MV-4-11 (cell line): ENCODE data around the gene STARD3.
"Not testable (repeated sequence)": the region's sequence is repeated elsewhere in the genome, so short reads cannot be mapped to it uniquely, and the experiment has no call there.

Source experiments
- DNase-seq: peaks from one replicate; lab custom pipeline; 2025; lab: John Stamatoyannopoulos, UW

STARD3 gene

DNA sequence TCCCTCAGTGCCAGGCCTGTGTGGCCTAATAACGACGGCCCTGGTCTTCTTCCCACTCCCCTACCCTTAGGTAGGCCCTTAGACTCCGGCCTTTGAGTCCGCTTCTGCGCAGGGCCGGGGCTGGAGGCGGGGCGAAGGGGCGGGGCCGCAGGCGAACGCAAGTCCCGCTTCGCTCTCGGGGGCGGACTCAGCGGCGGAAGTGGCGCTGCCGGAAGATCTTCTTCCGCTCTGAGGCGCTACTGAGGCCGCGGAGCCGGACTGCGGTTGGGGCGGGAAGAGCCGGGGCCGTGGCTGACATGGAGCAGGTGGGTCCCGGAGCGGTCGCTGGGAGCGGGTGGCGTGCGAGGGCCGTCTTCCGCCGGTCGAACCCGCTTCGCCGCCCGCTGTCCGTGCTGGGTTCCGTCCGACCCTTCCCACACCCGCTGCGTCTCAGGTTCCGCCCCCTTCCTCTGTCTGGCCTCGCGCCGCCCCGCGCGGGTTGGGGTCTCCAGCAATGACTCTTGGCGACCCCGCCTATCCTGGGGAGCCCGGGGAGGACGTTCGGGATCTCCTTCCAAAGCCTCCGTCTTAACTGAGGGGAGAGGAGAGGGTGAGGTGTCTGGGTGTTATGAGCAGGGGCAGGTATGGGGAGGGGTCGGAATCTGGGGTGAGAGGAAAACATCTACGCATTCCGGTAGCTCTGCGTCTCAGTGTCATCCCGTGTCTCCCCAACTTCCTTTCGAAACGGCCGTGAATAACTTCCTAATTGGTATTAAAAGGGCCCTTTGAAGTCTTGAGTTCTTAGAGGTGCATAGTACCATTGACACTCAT lies at the start of gene STARD3:
Gene STARD3 (plus strand): TSS at position 218 of the 810 bp plus-strand sequence. CDS start 16,388 bp downstream, outside the sequence.
- peak; percentile 81 for DNase-seq

DNA sequence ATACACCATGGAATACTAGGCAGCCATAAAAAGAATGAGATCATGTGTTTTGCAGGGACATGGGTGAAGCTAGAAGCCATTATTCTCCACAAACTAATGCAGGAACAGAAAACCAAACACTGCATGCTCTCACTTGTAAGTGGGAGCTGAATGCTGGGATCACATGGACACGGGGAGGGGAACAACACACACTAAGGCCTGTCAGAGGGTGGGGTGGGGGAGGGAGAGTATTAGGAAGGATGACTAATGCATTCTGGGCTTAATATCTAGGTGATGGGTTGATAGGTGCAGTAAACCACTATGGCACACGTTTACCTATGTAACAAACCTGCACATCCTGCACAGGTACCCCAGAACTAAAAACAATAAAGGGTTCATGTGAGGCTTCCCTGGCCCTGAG lies 46.8 kb upstream of the STARD3 start:
- DNase-seq = not testable (repeated sequence)

DNA sequence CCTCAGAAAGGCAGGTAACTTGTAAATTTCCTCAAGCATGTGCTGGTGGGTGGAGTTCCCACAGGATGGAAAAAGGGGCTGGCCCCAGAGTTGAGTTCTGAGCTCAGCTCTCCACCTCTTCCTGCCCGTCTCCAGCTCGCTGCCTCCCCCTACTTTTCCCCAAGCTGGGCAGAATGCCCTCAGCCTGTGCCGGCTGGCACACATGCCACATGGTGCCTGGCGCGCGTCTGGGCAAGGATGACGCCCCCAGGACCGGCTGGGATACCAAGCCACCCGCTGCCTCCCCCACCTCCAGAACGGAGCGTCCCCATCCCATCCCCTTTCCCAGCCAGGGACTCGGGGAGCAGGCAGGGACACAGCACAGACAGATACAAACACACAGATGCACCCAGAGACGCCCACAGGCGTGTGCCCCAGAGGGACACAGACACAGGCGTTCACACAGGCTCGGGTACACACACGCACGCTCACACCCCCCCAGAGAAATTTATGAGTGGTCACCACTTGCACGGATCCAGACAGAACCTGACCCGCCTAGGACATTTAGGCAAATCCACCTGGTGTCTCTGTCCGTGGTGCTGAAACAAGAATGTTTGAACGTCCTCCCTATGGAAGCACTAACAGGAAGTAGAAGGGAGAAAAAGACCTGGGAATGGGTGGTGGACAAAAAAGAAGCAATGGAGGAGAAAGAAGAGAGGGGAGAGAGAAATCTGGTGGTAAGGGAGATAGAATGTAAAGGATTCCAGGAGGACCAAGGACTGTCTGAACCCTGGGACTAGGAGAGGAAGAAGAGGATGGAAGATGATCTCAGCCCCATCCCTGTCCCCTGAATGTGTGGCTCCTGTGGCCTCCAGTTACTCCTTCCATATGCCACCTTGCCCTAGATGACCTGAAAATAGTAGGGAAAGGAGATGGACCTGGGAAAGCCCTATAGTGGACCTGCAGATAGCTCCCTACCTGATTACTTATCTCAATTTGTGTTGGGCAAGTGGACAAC lies 44.7 kb upstream of the STARD3 start:
- DNase-seq = no peak

DNA sequence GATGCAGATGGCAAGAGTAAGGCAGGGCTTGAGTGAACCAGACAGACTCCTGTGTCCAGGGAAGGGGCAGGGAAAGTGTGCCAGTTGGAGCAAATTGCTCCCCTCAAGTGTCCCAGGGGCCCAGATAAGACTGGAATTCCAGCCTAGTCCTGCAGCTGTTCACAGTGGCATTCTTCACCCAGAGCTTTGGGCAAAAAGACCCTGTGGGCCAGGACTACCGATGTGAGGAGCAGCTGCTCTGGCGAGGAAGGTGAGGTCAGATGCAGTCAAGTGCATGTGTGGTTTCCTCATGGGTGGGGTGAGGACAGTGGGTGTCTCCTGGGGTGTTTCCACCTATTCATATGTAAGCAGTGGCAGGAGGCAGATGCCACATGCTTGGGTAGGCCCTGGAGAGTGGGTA lies 43.6 kb upstream of the STARD3 start:
- no peak for DNase-seq

DNA sequence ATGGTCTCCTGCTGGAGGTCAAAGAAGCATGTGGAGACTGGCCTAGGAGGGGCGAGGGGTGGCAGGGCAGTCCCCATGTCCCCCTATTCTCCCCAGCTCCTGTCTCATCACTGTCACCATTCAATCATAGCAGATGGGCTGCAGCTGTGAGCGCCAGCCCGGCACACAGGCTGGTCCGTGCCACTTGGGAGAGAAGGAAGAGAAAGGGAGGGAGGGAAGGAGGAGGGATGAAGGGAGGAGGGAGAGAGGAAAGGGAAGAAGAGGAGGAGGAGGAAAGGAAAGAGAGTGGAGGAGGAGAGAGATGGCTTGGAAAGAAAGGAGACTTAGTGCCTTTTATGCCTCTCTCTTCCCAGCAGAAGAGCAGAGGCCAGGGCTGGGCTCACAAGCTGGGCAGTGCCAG lies 41.6 kb upstream of the STARD3 start:
- DNase-seq = no peak

DNA sequence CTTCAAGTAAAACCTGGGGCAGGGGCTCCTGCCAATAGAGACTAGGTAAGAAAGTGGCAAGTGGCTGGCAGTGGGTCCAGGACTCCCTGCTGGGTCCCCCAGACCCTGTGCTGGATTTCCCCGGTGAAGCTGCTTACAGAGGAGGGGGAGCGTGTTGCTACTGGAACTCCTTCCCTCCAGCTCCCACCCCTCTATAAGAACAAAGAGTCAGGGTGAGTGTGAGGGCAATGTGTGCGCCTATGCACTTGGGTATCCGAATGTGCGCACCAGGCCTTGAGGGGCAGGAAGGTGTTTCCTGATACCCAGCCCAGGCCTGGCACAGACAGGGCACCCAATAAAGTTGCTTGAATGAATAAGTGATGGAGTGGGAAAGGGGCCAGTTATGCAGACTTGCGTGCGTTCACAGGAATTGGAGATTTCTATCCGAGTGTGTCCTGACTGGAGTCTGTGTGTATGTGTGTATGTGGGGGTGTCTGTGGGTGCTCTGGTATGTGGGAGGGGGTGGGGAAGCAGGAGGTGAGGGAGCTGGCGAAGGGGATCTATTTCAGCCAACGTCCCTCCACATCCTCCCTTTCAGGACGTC lies 40.9 kb upstream of the STARD3 start:
- no peak for DNase-seq

DNA sequence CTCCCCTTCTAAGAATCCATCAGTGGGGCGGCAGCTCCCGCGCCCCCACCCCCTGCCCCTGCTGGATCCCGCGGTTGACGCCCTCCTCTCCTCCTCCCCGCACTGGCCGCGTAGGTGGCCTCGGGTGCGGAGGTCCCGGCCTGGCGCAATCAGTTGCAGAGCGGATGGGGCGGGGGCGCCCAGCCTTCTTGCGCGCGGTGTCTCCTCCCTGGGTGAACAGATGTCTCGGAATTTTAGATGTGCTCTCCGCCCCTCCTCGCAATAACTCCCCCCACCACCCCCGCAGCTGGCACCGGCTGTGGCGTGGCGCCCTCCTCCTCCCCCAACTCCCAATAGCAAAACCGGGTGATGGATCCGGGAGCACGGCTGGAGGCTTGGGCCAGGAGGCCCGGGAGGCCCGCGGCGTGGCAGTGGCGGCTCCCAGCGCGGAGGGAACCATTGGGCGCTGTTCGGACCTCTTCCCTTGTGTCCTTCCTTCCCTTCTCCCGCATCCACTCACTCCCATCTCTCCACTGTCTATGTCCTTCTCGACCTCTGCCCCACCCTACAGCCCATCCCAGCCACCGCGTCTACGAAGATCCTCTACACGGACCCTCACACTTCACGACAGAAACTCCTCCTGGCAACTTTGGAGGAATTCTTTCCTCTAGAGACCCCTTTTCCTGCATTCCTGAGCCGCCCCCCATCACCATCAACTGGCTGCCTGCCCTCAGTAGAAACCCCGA lies 40.2 kb upstream of the STARD3 start:
- no peak for DNase-seq

DNA sequence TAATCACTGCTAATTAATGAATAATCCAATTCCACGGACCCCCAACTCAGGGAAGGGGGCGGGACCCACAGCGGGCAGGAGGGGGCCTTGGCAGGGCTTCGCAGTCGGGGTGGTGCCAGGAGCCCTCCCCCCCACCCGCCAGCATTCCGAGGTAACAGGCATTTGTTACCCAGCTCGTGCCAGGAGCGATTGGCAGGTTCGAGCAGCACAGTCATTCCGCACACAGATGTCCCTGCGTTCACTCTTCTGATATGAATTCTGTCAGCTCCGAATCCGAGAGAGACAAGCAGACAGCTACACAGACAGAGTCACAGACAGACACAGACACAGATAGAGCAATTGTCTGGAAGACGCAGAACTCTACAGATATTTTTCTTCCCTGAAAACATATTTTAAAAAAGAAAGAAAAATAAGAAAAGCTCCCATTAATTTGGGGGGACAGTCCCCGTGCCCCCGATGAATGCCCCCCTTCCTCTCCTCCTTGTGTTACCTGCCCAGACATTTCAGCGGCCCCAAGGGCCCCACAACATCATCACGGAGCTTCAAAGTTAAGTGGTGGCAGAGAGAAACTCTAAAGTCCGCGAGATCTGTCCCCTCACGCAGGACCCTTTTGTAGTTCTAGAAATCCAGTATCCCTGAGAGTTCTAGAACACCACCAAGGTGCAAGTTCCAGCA lies 39.4 kb upstream of the STARD3 start:
- no peak for DNase-seq

DNA sequence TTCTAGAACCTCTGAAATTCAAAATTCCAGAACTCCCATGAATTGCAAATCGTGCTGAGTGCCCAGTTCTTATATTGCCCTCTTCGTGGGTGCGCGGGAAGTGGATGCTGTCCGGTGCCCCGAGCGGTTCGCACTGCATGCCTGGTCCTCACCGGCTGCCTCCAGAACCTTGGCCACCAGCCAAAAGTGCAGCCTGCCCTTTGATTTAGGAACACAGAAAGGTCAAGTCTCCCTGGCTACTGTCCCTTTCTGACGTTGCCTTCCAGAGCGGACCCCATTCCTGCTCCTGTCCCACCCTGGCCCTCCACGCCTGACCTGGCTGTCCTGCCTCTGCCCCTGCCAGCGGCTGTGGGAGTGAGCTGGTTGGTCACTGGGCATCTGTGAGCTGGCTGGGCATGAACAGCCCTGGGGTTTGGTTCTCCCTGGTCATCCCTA lies 38.9 kb upstream of the STARD3 start:
- DNase-seq = no peak

DNA sequence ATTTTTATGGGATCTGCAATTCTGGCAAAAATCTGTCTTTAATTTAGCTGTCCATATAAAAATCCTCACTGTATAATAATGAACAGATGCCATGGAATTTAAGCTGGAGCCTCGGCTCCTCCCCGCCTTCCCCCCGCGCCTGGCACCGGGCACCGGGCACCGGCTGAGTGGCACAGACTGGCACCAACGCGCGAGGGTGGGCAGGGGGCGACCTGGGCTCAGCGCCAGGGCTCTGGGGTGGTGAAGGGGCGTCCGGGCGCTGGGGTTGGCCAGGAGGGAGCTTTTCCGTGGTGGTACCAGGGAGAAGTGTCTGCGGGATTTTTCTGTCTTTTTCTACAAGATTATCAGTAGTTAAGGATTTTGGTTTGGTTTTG lies 38.3 kb upstream of the STARD3 start:
- DNase-seq = no peak

DNA sequence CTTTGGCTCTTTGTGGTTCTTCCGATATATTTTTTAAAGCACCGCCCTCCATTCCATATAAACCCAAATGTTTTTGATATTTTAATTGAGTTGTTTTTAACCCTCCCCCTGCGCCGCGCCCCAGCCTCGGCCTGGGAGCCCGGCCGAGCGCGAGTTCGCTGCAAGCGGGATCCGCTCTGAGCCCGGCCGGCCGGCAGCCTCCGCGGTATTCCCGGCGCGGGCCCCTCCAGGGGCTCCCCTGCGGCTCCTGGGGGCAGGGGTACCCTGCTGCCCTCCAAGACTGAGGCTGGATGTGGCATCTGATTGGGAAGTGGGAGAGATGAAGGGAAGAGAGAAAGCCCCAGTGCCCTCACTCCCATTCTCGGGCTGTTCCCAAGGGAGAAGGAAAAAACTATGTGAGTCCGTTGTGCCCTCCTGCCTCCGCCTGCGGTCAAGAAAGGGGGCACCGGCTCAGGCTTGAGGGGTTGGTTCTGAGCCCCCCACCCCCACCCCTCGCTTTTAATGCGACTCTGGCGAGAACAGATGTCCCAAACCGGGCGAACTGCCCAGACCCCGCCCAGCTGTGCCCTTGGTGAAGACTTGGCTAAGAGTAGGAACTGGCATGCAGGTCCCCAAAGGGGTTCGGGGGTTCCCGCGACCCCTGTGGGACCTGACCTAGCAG lies 37.8 kb upstream of the STARD3 start:
- DNase-seq = no peak

DNA sequence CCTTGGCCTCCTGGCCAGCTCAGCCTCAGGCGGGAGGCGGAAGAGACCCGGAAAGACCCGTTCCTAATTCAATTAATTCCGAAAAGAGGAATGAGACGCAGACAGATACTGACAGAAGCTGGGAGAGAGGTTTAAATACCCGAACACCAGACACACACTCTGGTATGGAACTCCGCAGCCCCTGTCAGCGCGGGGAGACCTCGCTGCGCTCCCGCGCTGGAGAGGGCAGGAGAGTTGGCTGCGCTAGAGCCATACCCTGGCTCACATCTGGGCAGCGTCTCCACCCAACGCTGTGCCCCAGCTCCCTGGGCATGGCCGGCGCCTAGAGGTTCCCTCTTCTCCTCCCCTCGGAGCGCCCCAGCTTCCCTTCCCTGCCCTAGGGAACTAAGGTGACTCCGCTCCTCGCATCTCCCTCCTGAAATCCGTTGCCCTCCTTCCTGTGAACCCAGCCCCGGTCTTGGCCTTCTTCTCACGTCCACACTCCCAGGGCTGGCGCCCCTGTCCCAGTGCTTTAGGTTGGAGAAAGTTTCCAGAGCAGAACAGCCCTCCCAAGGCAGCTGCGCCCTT lies 37.2 kb upstream of the STARD3 start:
- no peak for DNase-seq

DNA sequence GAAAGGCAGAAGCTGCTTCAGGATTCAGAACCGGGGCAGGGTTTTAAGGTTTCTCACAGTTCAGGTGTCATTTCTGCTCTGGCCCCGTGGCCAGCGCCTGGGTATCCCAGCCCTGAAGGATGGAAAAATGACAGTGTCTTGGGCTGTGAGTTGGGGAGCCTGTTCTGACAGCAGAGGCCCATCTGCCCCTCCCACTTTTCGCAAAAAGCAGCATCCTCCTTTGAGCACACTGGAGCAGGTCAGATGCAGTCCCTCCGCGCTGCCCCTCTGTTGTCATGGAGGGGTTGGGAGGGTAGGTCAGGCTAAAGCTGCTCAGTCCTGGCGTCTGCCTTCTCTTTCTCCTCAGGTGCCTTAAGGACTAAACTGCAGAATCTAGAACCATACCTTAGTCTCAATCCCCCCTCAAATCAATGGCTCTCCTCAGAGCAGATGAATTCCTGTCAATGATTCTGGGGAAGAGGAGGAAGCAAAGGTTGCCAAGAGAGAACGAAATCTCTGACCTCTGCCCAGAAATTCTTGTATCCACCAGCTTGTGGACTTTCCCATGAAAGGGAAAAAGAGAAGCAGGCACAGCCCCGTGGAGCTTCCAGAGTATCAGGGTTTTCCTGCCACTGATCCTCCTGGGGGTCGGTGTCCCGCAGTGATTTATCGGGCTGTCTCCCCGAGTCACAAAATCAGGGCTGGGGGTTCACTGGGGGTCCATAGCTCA lies 36.5 kb upstream of the STARD3 start:
- DNase-seq = no peak

DNA sequence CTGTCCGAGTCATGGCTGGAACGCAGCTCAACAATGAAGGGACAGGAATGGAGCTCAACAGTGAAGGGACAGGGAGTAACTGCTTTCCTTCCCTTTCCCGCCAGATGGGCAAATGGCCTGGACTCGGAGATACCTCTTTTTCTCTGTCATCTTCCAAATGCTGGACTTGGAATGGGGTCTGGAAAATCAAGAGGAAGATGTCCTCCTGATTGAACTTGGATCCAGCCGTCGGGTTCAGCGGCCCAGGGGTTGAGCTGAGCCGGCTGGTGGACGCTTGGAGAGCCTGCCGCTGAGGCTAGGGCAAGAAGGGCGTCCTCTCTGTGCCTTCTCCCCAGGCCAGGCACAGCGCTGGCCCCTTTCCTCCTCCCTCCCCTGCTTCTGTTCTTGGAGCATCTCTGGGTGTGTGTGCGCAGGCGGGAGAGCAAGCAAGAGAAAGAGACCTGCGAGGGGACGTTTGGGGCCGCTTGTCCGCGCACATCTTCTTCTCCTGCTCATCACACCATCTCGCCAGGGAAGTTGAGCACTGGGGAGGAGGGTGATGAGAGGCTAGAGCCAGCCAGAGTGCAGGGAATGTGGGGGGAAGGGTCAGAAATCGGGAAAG lies 35.8 kb upstream of the STARD3 start:
- no peak for DNase-seq

DNA sequence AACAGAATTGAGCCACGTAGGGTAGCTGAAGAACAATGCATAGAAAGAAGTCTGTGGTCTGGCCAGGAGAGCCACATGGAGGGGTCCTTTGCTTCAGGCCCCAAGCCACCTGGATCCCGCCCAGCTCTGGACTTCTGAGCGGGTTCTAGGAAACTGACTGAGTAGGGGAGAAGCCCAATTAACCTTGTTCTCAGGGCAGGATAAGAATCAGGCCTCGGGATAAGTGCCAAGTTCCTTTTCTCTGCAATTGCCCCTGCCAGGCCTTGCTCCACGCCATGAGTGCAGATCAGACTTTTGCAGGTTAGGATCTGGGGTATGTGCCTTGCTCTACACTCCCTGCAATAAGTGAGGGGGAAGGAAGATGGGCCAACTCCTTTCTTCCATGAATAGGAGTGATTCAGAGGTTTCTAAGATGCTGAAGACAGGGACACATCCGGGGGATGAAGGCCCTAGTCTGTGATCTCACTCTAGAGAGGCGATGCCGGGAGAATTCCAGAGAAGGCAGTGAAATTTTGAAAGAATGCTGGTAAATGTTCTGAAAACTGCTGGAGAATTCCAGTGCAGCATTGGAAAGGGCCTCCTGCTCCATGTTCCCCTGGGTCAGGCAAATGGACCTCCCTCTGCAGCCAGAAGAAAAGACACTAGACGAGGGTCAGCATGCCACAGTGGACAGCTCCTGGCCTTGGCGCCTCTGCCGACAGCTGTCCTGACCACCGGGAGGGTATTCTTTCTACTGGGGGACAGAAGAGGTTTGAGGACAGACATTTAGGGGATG lies 35.0 kb upstream of the STARD3 start:
- no peak for DNase-seq

DNA sequence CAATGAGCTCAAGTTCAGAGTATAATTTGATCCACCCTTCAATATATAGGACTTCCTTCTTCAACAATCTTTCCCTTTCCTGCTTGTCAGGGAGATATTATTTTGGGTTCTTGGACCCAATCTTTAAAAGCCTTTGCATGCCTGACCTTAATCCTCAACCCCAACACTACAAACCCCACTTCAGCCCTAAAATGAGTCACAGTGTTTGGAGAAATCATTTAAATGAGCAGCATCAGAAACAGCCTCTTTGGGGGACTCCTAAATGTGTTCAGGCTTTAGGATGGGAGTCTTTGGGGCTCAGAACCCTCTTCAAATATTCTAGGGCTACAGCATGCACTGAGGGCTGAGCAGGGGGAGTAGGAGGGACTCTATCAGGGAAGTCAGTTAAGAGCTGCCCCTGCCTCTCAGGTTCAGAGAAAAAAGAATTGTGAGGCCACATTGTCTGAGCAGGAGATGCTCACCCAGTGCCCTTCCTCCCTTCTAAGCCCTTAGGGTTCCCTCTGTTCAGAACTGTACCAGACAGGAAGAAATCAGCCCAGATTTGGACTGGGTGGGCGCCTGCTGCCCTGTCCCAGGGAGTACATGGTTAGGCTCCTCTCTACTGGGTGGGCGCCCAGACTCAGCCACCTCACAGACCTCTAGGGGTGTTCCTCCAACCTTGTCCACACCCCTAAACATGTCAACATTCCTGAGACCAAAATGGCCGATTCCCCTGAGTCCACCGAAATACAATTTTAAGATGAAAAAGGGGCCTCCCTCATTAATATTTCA lies 34.2 kb upstream of the STARD3 start:
- peak; percentile 4 for DNase-seq

DNA sequence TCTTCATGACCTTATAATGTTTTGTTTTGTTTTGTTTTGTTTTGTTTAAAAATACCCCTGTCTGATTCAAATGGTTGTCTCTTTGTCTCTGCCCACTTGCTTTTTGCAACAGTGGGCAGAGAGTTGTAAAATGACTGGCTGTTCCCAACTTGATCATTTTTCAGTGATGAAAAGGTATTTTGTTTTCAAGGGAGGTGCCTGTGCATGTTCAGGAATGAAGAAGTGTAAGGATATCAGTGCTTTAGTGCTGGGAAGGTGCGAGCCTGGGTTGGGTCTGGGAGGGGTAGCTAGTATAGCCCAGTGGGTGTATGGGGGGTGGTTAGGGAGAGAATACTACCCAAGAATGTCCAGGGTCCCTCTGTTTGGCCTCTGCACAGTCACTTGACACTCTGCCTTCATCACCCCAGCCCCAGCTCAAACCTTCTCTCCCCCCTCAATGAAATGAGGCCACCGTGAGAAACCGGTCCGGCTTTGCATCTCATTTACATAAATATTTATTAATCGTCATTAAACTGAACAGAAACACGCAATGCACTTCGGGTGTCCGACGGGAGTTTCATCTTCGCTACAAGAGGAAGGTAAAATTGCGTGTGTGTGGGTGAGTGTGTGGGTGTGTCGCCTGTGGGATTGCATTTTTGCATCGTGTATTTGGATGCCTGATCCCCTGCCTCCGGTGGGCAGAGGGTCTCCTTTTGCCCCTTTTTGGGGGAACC lies 33.5 kb upstream of the STARD3 start:
- no peak for DNase-seq
